Osteocyte (in vitro differentiated cells): ENCODE measurements around the gene KLK2. TPM values are rescaled to one million over a fixed set of nuclear protein-coding genes. Genes with fewer than 3 reads are reported as not detected.

Experiments
- DNase-seq: peaks from one replicate; pipeline ENCODE4 v3.0.0; 2021; ENCODE audit warnings: mixed read lengths; ENCODE audit not compliant: unreplicated experiment; ENCODE audit errors: extremely low spot score
- H3K27ac Mint-ChIP-seq: one replicate; pipeline ENCODE4 v1.8.0; 2021; ENCODE audit warnings: mild to moderate bottlenecking, mixed read lengths; ENCODE audit not compliant: unreplicated experiment
- H3K27me3 Mint-ChIP-seq: one replicate; pipeline ENCODE4 v1.8.0; 2021; ENCODE audit warnings: mixed read lengths; ENCODE audit not compliant: unreplicated experiment
- H3K36me3 Mint-ChIP-seq: one replicate; pipeline ENCODE4 v1.8.0; 2021; ENCODE audit warnings: mixed read lengths; ENCODE audit not compliant: unreplicated experiment
- H3K4me1 Mint-ChIP-seq: one replicate; pipeline ENCODE4 v1.8.0; 2021; ENCODE audit warnings: mixed read lengths; ENCODE audit not compliant: unreplicated experiment
- H3K4me3 Mint-ChIP-seq: one replicate; pipeline ENCODE4 v1.8.0; 2021; ENCODE audit warnings: mild to moderate bottlenecking, moderate library complexity, mixed read lengths; ENCODE audit not compliant: unreplicated experiment
- H3K9me3 Mint-ChIP-seq: one replicate; pipeline ENCODE4 v1.8.0; 2021; ENCODE audit warnings: mixed read lengths; ENCODE audit not compliant: unreplicated experiment
- CTCF ChIP-seq: fragments of 200-600 bp; sonication (generic); IDR thresholded peaks from 2 replicates; pipeline ENCODE4 v1.5.0; 2021; ENCODE audit warnings: antibody characterized with exemption, mild to moderate bottlenecking, moderate library complexity
- total RNA-seq: library from RNA; stranded (reverse); gene quantifications from 2 replicates; pipeline ENCODE4 v1.2.1, GENCODE V29; 2021

Gene KLK2
- total RNA-seq, 1 donor from 2014 or later: not detected

- H3K4me3 Mint-ChIP-seq: no peak overlapping the region
- no peaks in the 10 kb centered on the region for H3K36me3 Mint-ChIP-seq
- H3K9me3 Mint-ChIP-seq: no peaks in the 10 kb centered on the region
- TF ChIP-seq CTCF: no peak
- no peaks in the 10 kb centered on the region for H3K27me3 Mint-ChIP-seq
- H3K4me1 Mint-ChIP-seq: peaks cover 5% of the 10 kb centered on the region
- DNase-seq: no peak
- no peak overlapping the region for H3K27ac Mint-ChIP-seq
Observed at GRCh38 chr19:50830266-50831025, 42.8 kb upstream of the KLK2 start.

- H3K27ac Mint-ChIP-seq: no peak overlapping the region
- no peak for DNase-seq
- TF ChIP-seq CTCF: no peak
- no peaks in the 10 kb centered on the region for H3K27me3 Mint-ChIP-seq
- no peaks in the 10 kb centered on the region for H3K9me3 Mint-ChIP-seq
- H3K4me3 Mint-ChIP-seq: no peak overlapping the region
- peaks cover 7% of the 10 kb centered on the region for H3K4me1 Mint-ChIP-seq
- H3K36me3 Mint-ChIP-seq: no peaks in the 10 kb centered on the region
Observed at GRCh38 chr19:50831026-50831396, 42.2 kb upstream of the KLK2 start.

- no peaks in the 10 kb centered on the region for H3K9me3 Mint-ChIP-seq
- H3K4me1 Mint-ChIP-seq: peaks cover 9% of the 10 kb centered on the region
- no peak overlapping the region for H3K4me3 Mint-ChIP-seq
- TF ChIP-seq CTCF: no peak
- H3K36me3 Mint-ChIP-seq: no peaks in the 10 kb centered on the region
- no peak overlapping the region for H3K27ac Mint-ChIP-seq
- no peaks in the 10 kb centered on the region for H3K27me3 Mint-ChIP-seq
- no peak for DNase-seq
Observed at GRCh38 chr19:50832666-50833065, 40.6 kb upstream of the KLK2 start.

- H3K4me3 Mint-ChIP-seq: no peak within 1 kb of the TSS
- no peaks in the 10 kb centered on the region for H3K27me3 Mint-ChIP-seq
- H3K9me3 Mint-ChIP-seq: no peaks in the 10 kb centered on the region
- TF ChIP-seq CTCF: no peak
- no peaks in the 10 kb centered on the region for H3K36me3 Mint-ChIP-seq
- no peak for DNase-seq
- H3K4me1 Mint-ChIP-seq: peaks cover 9% of the 10 kb centered on the region
- H3K27ac Mint-ChIP-seq: no peak within 1 kb of the TSS
Observed at GRCh38 chr19:50833117-50833801, 40.0 kb upstream of the KLK2 start, which contains the start of gene KLK15. Gene KLK15 (minus strand): TSS chr19:50833574. CDS start chr19:50831492, 2,082 bp downstream.

GRCh38 chr19:50833802-50834167, 39.5 kb upstream of the KLK2 start:
- peaks cover 9% of the 10 kb centered on the region for H3K4me1 Mint-ChIP-seq
- H3K9me3 Mint-ChIP-seq: no peaks in the 10 kb centered on the region
- H3K27ac Mint-ChIP-seq: no peak overlapping the region
- H3K36me3 Mint-ChIP-seq: no peaks in the 10 kb centered on the region
- TF ChIP-seq CTCF: no peak
- H3K27me3 Mint-ChIP-seq: no peaks in the 10 kb centered on the region
- DNase-seq: no peak
- no peak overlapping the region for H3K4me3 Mint-ChIP-seq
